A673 (cell line): Measurements from ENCODE around the gene ACVR1B. TPM values are rescaled to one million over a fixed set of nuclear protein-coding genes. Genes with fewer than 3 reads are reported as not detected.

ENCODE experiments used
- BruUV-seq: library from RNA; stranded (reverse); fragments of 400-500 nt; replicated peaks from 2 replicates; lab custom pipeline; 2021; lab: Mats Ljungman, UMichigan
- CTCF ChIA-PET: fragments of 300-600 bp; sonication (Branson Sonifier 250); formaldehyde crosslinking; loops from one replicate; lab custom pipeline; 2022; ENCODE audit warnings: antibody characterized with exemption; lab: Charles Lee
- POLR2A ChIA-PET: fragments of 300-600 bp; sonication (Branson Sonifier 250); formaldehyde crosslinking; loops from one replicate; lab custom pipeline; 2022; ENCODE audit warnings: antibody characterized with exemption; ENCODE audit not compliant: low non-redundant PET; lab: Charles Lee
- DNase-seq: peaks from one replicate; pipeline ENCODE4 v3.0.0-alpha.2; 2015; ENCODE audit warnings: low spot score
- H3K27ac ChIP-seq: fragments of 200-600 bp; sonication (generic); 2 replicates; pipeline ENCODE4 v1.5.1; 2016; ENCODE audit warnings: mixed run types, low read depth, mild to moderate bottlenecking, mixed read lengths, antibody characterized with exemption, low read length; ENCODE audit not compliant: poor library complexity, severe bottlenecking
- H3K27me3 ChIP-seq: fragments of 200-600 bp; sonication (generic); replicated peaks from 2 replicates; pipeline ENCODE4 v1.6.1; 2017; ENCODE audit warnings: mixed run types, low read depth, mild to moderate bottlenecking, mixed read lengths, antibody characterized with exemption, low read length; ENCODE audit not compliant: insufficient read depth, poor library complexity
- H3K36me3 ChIP-seq: fragments of 200-600 bp; sonication (generic); 2 replicates; pipeline ENCODE4 v1.6.1; 2016; ENCODE audit warnings: mixed run types, mild to moderate bottlenecking, mixed read lengths, antibody characterized with exemption, low read length; ENCODE audit not compliant: insufficient read depth, poor library complexity, severe bottlenecking
- H3K4me1 ChIP-seq: fragments of 200-600 bp; sonication (generic); 2 replicates; pipeline ENCODE4 v1.6.1; 2017; ENCODE audit warnings: mixed run types, mild to moderate bottlenecking, mixed read lengths, antibody characterized with exemption, low read length; ENCODE audit not compliant: insufficient read depth, poor library complexity, severe bottlenecking
- H3K4me3 ChIP-seq: fragments of 200-600 bp; sonication (generic); 2 replicates; pipeline ENCODE4 v1.5.1; 2016; ENCODE audit warnings: low read depth, mixed run types, mild to moderate bottlenecking, mixed read lengths, low read length; ENCODE audit not compliant: poor library complexity, severe bottlenecking
- H3K9me3 ChIP-seq: fragments of 200-600 bp; sonication (generic); 2 replicates; pipeline ENCODE4 v1.6.1; 2016; ENCODE audit warnings: mixed run types, low read depth, mild to moderate bottlenecking, mixed read lengths, antibody characterized with exemption, low read length; ENCODE audit not compliant: poor library complexity, severe bottlenecking
- EZH2 ChIP-seq: fragments of 200-600 bp; sonication (generic); IDR thresholded peaks from 2 replicates; pipeline ENCODE4 v1.6.1; 2017; ENCODE audit warnings: borderline replicate concordance, low read depth, mild to moderate bottlenecking, mixed read lengths, antibody characterized with exemption, low read length; ENCODE audit not compliant: poor library complexity, severe bottlenecking
- intact Hi-C: fragments of 100-400 bp; cut with micrococcal nuclease; formaldehyde crosslinking; loops from one replicate; pipeline ENCODE4 v1.10.0; 2022; ENCODE audit not compliant: unreplicated experiment
- total RNA-seq: library from RNA; stranded (reverse); gene quantifications from 2 replicates; pipeline ENCODE4 v1.2.3, GENCODE V29; 2021
- TF ChIP-seq, protein P1 (sequence below): fragments of 300-800, 200-600 bp; sonication (generic); conservative IDR thresholded peaks from 2 replicates; pipeline ENCODE4 v1.5.1; 2017; ENCODE audit warnings: low read depth, mild to moderate bottlenecking, antibody characterized with exemption, low read length, moderate library complexity, mixed read lengths

ACVR1B gene
- total RNA-seq, 1 experiment from 2014 or later = 27.4 TPM

DNA sequence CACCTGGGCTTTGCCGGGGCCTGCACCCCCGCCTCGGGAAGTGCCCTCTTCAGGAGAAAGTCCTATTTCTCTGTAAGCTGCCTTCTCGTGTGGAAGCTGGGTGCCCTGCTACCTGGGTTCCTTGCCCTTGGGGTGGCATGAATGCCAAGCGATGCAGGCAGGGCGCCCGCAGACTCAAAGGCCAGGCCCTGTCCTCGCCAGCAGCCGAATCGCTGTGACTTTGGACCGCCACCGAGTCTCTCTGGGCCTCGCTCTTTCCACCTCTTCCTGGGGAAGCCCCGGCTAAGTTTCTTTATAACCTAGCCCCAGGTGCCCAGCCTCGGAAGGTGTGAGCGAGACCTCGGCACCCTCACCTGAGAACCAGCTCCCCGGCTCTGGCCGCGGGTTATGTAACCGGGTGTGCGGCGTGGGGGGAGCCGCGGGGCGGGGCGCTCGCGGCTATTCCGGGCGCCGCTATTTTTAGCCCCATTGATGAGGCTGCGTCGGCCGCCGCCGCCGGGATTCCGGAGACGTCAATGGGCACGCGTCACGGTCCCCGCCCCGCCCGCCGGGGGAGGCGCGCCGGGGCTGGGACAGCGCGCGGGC lies 85.2 kb downstream of the ACVR1B start:
- no peaks in the 10 kb centered on the region for H3K27me3 ChIP-seq
- DNase-seq = peak; percentile 78
- POLR2A ChIA-PET = interaction anchor here (0.5 kb wide), 1 partner anchor 8 kb away, joined by 3 read pairs; no protein-coding TSS in a partner anchor
- no peak for TF ChIP-seq EZH2
- TF ChIP-seq, protein P1, sequence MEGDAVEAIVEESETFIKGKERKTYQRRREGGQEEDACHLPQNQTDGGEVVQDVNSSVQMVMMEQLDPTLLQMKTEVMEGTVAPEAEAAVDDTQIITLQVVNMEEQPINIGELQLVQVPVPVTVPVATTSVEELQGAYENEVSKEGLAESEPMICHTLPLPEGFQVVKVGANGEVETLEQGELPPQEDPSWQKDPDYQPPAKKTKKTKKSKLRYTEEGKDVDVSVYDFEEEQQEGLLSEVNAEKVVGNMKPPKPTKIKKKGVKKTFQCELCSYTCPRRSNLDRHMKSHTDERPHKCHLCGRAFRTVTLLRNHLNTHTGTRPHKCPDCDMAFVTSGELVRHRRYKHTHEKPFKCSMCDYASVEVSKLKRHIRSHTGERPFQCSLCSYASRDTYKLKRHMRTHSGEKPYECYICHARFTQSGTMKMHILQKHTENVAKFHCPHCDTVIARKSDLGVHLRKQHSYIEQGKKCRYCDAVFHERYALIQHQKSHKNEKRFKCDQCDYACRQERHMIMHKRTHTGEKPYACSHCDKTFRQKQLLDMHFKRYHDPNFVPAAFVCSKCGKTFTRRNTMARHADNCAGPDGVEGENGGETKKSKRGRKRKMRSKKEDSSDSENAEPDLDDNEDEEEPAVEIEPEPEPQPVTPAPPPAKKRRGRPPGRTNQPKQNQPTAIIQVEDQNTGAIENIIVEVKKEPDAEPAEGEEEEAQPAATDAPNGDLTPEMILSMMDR = no peak
- intact Hi-C loops = loop anchor here (1.0 kb wide), 1 partner anchor 15 kb away; the partner anchor contains the start of gene NR4A1
- H3K36me3 ChIP-seq = no peaks in the 10 kb centered on the region
- BruUV-seq = no TSS peak
- CTCF ChIA-PET = interaction anchor here (2.5 kb wide), 1 partner anchor 11 kb away, joined by 12 read pairs; no protein-coding TSS in a partner anchor
- H3K4me1 ChIP-seq = peaks cover 26% of the 10 kb centered on the region
- H3K4me3 ChIP-seq = peak overlapping the region; percentile 85
- H3K9me3 ChIP-seq = no peaks in the 10 kb centered on the region
- H3K27ac ChIP-seq = peak overlapping the region; percentile 71

DNA sequence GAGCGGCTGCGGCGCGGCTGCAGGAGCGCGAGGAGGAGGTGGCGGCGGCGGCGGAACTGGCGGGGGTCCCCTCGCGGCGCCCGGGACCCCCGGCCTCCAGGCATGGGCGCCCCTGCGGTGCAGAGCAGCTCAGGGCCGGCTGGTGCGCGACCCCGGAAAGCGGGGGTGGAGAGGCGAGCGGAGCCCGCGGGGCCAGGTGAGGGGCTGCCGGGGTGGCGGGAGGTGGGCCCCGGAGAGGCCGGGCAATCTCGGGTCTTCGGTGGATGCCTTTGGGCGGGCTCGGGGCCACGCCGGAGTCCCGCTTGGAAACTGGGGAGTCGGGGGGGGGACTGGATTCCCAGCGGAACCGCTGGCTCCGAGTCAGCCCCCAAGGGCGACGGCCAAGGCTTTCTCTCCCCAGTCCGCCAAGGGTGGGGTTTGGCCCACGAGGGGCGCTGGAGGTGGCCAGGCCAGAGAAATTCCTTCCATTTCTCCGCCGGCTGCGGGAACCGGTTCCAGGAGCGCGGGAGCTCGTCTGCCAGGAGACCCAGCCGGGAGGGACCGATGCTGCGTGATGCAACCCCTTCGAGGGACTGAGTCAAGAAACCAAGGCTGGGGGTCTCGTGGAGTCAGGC lies 85.9 kb downstream of the ACVR1B start:
- H3K9me3 ChIP-seq = no peaks in the 10 kb centered on the region
- ChIA-PET CTCF (interaction anchor here (2.5 kb wide), 1 partner anchor 12 kb away, joined by 12 read pairs; no protein-coding TSS in a partner anchor), POLR2A (no interaction called here)
- DNase-seq = peak; percentile 38
- H3K4me3 ChIP-seq = peak overlapping the region; percentile 85
- no peaks in the 10 kb centered on the region for H3K27me3 ChIP-seq
- BruUV-seq = no TSS peak
- no peaks in the 10 kb centered on the region for H3K36me3 ChIP-seq
- intact Hi-C loops = loop anchor here (1.0 kb wide), 1 partner anchor 14 kb away; the partner anchor contains the start of gene NR4A1
- H3K27ac ChIP-seq = peak overlapping the region; percentile 93
- H3K4me1 ChIP-seq = peaks cover 22% of the 10 kb centered on the region
- no peak for TF ChIP-seq EZH2
- TF ChIP-seq, protein P1 = 0 out of 2 replicates have a peak, but pooled peaks have one; percentile 26

DNA sequence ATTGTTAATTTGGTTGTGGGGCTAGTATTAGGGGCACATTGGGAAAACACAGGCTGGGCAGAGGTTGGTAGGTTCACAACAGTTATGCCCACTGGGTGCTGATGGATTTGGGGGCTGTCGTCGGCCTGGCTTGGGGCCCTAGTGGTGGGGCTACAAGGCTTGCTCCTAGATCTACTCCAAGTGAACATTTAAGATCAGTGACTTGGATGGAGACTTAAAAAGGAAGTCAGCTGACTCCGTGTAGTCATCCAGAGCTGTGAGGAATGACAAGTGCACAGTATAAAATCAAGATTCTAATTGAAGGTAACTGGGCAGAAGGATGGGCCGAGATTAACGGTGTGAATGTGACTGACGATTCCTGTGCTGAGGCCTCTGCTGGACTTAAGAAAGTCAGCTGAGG lies 86.9 kb downstream of the ACVR1B start:
- no peak for DNase-seq
- BruUV-seq = TSS peak; percentile 52
- Histone ChIP-seq H3K4me3 (peak overlapping the region; percentile 85), H3K36me3 (no peaks in the 10 kb centered on the region), H3K27ac (no peak overlapping the region), H3K4me1 (peaks cover 13% of the 10 kb centered on the region), H3K9me3 (no peaks in the 10 kb centered on the region), H3K27me3 (no peaks in the 10 kb centered on the region)
- ChIA-PET CTCF (interaction anchor here (0.9 to 2.5 kb wide), 2 partner anchors 13 to 16 kb away, joined by 3 to 12 read pairs; no protein-coding TSS in a partner anchor), POLR2A (no interaction called here)
- intact Hi-C loops = no loop called here
- TF ChIP-seq, protein P1 = no peak
- TF ChIP-seq EZH2 = no peak
